Measurements from ENCODE around the gene PRSS36.

Gene PRSS36

DNA sequence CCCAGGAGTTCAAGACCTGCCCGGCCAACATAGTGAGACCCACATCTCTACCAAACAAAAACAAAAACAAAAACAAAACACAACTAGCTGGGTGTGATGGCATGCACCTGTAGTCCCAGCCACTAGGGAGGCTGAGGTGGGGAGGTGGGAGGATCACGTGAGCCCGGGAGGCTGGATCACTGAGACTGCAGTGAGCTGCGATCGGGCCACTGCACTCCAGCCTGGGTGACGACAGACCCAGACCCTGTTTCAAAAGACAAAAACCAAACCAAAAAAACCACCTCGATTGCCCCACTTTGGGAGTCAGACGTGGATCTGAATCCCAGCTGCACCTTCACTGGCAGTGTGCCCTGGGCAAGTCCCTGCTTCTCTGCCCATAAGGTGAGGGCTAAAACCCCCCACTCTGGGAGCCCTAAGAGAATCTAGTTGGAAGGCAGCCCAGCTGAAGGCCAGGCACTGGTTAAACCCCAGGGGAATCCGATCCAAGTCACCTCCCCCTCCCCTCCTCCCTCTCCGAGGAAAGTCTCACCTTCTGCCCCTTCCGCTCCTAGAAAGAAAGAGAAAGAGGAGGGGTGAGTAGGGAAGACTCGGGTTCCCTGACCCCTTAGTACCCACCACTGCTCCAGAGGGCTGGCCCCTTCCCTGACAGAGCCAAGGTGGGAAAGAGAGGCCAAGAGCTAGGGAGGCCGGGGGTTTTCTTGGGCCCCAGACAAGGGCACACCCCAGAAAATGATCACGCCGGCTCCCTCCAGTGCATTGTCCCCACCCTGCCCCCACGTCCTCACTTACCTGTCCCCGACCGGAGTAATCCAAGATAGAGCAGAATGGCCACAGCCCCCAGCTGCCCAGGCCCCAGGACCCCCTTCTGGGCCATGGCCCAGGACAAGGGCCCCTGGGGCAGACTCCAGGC is 15.0 kb downstream of the PRSS36 start (continued):
- TF ChIP-seq, protein P1, sequence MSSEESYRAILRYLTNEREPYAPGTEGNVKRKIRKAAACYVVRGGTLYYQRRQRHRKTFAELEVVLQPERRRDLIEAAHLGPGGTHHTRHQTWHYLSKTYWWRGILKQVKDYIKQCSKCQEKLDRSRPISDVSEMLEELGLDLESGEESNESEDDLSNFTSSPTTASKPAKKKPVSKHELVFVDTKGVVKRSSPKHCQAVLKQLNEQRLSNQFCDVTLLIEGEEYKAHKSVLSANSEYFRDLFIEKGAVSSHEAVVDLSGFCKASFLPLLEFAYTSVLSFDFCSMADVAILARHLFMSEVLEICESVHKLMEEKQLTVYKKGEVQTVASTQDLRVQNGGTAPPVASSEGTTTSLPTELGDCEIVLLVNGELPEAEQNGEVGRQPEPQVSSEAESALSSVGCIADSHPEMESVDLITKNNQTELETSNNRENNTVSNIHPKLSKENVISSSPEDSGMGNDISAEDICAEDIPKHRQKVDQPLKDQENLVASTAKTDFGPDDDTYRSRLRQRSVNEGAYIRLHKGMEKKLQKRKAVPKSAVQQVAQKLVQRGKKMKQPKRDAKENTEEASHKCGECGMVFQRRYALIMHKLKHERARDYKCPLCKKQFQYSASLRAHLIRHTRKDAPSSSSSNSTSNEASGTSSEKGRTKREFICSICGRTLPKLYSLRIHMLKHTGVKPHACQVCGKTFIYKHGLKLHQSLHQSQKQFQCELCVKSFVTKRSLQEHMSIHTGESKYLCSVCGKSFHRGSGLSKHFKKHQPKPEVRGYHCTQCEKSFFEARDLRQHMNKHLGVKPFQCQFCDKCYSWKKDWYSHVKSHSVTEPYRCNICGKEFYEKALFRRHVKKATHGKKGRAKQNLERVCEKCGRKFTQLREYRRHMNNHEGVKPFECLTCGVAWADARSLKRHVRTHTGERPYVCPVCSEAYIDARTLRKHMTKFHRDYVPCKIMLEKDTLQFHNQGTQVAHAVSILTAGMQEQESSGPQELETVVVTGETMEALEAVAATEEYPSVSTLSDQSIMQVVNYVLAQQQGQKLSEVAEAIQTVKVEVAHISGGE (tag by site-specific recombination; conservative IDR thresholded peaks at IDR 0.05; ENCODE audit: low read depth): no peak
- TF ChIP-seq PRDM4 (tag by site-specific recombination; IDR thresholded peaks at IDR 0.05) (no peak), ZNF654 (tag by site-specific recombination; IDR thresholded peaks at IDR 0.05; ENCODE audit: low read depth) (no peak), ZNF501 (tag by site-specific recombination; IDR thresholded peaks at IDR 0.05) (no peak), ZBTB17 (tag by site-specific recombination; IDR thresholded peaks at IDR 0.05) (peak; percentile 94), ZBTB48 (tag by site-specific recombination; IDR thresholded peaks at IDR 0.05) (peak; percentile 48; the same call in 1 of the 2 replicates), BCL11A (tag by site-specific recombination; IDR thresholded peaks at IDR 0.05; ENCODE audit: low read depth) (no peak), ZNF792 (tag by site-specific recombination; IDR thresholded peaks at IDR 0.05) (no peak), SCRT2 (tag by site-specific recombination; IDR thresholded peaks at IDR 0.05) (peak; percentile 94), ZNF37A (tag by site-specific recombination; IDR thresholded peaks at IDR 0.05) (no peak), ZNF76 (tag by site-specific recombination; IDR thresholded peaks at IDR 0.05; ENCODE audit: borderline replicate concordance, low read depth) (no peak), WT1 (tag by site-specific recombination; IDR thresholded peaks at IDR 0.05) (peak; percentile 37; the same call in 1 of the 2 replicates), ZNF398 (tag by site-specific recombination; IDR thresholded peaks at IDR 0.05) (peak; percentile 85), OVOL3 (tag by site-specific recombination; IDR thresholded peaks at IDR 0.05) (no peak), ZNF544 (tag by site-specific recombination; IDR thresholded peaks at IDR 0.05) (no peak), ZNF664 (tag by site-specific recombination; IDR thresholded peaks at IDR 0.05) (no peak), ZFHX2 (tag by site-specific recombination; conservative IDR thresholded peaks at IDR 0.05) (peak; percentile 75), EGR2 (tag by site-specific recombination; IDR thresholded peaks at IDR 0.05; ENCODE audit: low read depth) (peak; percentile 52), ZNF155 (tag by site-specific recombination; IDR thresholded peaks at IDR 0.05) (no peak), HOXA7 (CRISPR knock-in tag; IDR thresholded peaks at IDR 0.05; ENCODE audit: borderline replicate concordance) (no peak), ZNF704 (tag by site-specific recombination; IDR thresholded peaks at IDR 0.05) (no peak)
- TF ChIP-seq, protein P2, sequence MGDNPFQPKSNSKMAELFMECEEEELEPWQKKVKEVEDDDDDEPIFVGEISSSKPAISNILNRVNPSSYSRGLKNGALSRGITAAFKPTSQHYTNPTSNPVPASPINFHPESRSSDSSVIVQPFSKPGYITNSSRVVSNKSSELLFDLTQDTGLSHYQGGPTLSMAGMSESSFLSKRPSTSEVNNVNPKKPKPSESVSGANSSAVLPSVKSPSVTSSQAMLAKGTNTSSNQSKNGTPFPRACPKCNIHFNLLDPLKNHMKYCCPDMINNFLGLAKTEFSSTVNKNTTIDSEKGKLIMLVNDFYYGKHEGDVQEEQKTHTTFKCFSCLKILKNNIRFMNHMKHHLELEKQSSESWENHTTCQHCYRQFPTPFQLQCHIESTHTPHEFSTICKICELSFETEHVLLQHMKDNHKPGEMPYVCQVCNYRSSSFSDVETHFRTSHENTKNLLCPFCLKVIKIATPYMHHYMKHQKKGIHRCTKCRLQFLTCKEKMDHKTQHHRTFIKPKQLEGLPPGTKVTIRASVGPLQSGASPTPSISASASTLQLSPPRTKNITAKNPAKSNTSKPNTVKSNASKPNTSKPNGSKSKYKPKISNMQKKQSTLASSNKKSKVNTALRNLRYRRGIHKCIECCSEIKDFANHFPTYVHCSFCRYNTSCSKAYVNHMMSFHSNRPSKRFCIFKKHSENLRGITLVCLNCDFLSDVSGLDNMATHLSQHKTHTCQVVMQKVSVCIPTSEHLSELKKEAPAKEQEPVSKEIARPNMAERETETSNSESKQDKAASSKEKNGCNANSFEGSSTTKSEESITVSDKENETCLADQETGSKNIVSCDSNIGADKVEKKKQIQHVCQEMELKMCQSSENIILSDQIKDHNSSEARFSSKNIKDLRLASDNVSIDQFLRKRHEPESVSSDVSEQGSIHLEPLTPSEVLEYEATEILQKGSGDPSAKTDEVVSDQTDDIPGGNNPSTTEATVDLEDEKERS (tag by site-specific recombination; IDR thresholded peaks at IDR 0.05): no peak
- TF ChIP-seq, protein P3, sequence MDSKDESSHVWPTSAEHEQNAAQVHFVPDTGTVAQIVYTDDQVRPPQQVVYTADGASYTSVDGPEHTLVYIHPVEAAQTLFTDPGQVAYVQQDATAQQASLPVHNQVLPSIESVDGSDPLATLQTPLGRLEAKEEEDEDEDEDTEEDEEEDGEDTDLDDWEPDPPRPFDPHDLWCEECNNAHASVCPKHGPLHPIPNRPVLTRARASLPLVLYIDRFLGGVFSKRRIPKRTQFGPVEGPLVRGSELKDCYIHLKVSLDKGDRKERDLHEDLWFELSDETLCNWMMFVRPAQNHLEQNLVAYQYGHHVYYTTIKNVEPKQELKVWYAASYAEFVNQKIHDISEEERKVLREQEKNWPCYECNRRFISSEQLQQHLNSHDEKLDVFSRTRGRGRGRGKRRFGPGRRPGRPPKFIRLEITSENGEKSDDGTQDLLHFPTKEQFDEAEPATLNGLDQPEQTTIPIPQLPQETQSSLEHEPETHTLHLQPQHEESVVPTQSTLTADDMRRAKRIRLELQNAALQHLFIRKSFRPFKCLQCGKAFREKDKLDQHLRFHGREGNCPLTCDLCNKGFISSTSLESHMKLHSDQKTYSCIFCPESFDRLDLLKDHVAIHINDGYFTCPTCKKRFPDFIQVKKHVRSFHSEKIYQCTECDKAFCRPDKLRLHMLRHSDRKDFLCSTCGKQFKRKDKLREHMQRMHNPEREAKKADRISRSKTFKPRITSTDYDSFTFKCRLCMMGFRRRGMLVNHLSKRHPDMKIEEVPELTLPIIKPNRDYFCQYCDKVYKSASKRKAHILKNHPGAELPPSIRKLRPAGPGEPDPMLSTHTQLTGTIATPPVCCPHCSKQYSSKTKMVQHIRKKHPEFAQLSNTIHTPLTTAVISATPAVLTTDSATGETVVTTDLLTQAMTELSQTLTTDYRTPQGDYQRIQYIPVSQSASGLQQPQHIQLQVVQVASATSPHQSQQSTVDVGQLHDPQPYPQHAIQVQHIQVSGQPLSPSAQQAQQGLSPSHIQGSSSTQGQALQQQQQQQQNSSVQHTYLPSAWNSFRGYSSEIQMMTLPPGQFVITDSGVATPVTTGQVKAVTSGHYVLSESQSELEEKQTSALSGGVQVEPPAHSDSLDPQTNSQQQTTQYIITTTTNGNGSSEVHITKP (tag by site-specific recombination; IDR thresholded peaks at IDR 0.05): peak; percentile 99
